ENCODE measurements around the gene DPYD.
"Not testable (repeated sequence)": the region's sequence is repeated elsewhere in the genome, so short reads cannot be mapped to it uniquely, and the experiment has no call there.

DPYD gene

DNA sequence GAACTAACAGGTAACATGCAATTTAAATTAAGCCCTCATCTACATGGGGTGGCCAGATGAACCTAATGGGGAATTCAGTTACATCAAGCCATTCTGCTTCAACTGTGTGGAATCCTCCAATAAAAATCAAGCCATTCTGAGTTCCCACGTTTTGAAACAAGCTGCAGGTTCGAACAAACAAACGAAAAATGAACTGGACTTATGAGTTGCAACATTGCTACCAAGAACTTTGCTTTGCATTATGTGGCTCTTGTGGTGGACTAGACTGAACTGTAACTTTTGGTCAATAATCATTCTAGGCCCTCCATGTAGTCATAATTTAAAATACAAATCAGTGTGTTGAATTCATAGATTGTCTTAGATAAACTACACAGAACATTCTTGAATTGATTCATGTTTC is 682.0 kb downstream of the DPYD start:
- no peak for DNase-seq (ENCODE audit: low read depth in 2 of 2, low spot score in 1 of 2)

DNA sequence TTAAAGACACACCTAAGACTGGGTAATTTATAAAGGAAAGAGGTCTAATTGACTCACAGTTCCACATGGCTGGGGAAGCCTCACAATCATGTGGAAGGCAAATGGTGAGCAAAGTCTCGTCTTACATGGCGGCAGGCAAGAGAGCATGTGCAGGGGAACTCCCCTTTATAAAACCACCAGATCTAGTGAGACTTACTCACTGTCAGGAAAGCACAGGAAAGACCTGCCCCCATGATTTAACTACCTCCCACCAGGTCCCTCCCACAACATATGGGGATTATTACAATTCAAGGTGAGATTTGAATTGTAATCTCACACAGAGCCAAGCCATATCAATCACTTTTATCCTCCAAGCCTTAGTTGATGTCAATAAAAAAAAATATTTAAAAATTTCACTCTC is 689.5 kb downstream of the DPYD start:
- not testable (repeated sequence) for DNase-seq (ENCODE audit: low read depth in 2 of 2, low spot score in 1 of 2)

- DNase-seq (ENCODE audit: low read depth in 2 of 2, low spot score in 1 of 2): no peak
These were observed 708.2 kb downstream of the DPYD start for GRCh38 chr1:97212671-97213070.

DNA sequence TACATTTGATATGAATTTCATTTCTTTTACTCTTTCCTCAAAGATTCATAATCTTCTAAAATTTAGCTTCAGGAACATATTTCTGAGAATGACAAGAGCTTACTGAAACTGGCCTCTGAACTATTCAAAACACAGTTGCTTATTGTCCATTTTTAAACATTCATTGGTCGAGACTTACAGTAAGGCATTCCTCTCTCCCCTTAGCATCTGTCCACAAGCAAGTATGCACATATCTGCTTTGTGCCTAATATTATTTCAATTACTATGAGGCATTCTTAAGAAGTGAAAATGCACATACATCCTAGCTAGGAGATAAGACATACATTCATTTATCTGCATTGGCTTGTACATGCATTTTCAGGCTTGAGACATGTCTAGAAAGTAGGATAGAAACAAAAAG is 710.5 kb downstream of the DPYD start:
- no peak for DNase-seq (ENCODE audit: low read depth in 2 of 2, low spot score in 1 of 2)

GRCh38 chr1:97209381-97209957 is 711.4 kb downstream of the DPYD start:
- DNase-seq (ENCODE audit: low read depth in 2 of 2, low spot score in 1 of 2): no peak

GRCh38 chr1:97207868-97208267 is 713.0 kb downstream of the DPYD start:
- no peak for DNase-seq (ENCODE audit: low read depth in 2 of 2, low spot score in 1 of 2)

GRCh38 chr1:97204468-97204867 is 716.4 kb downstream of the DPYD start:
- no peak for DNase-seq (ENCODE audit: low read depth in 2 of 2, low spot score in 1 of 2)

DNA sequence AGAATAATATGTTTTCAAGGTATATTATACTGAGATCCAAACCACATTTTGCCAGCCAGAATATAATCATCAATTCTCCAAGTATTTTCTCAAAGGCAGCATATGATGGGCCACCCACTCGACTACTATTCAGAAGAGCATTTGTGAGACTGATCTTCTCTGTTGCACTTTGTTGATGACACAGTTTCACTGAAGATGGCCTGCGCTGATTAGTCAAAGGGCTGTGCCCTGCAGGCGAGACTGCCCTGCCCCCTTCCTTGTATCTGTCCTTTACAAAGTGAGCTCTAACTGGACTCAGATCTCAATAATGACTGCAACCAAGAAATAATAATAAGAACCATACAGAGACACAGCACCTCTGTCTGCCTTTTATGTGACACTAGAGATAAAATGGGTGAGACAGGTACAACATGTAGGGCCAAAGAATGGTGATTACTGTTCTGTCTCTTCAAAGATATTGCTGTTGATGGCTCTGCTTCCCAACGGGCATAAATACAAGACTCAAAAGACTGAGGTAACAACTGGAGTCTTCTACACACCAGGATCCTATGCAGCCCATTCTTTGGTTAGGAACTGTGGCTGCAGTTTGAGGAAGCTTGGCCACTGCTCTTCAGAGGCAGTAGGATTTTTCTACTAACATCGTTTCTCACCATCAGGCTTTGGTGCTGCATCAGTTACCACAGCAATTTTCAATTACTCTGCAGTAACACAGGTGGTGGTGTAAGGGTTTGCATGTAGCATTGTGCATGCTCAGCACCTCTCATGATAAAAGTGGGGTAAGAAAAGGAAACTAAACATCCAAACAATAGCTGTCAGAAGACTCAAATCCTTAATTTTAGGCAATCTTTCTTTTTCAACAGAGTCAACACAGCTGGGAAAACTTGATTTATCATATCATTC is 718.1 kb downstream of the DPYD start:
- no peak for DNase-seq (ENCODE audit: low read depth in 2 of 2, low spot score in 1 of 2)

- no peak for DNase-seq (ENCODE audit: low read depth in 2 of 2, low spot score in 1 of 2)
These were observed 719.2 kb downstream of the DPYD start for GRCh38 chr1:97201641-97202040.

- no peak for DNase-seq (ENCODE audit: low read depth in 2 of 2, low spot score in 1 of 2)
These were observed 720.2 kb downstream of the DPYD start for GRCh38 chr1:97200595-97200994.

DNA sequence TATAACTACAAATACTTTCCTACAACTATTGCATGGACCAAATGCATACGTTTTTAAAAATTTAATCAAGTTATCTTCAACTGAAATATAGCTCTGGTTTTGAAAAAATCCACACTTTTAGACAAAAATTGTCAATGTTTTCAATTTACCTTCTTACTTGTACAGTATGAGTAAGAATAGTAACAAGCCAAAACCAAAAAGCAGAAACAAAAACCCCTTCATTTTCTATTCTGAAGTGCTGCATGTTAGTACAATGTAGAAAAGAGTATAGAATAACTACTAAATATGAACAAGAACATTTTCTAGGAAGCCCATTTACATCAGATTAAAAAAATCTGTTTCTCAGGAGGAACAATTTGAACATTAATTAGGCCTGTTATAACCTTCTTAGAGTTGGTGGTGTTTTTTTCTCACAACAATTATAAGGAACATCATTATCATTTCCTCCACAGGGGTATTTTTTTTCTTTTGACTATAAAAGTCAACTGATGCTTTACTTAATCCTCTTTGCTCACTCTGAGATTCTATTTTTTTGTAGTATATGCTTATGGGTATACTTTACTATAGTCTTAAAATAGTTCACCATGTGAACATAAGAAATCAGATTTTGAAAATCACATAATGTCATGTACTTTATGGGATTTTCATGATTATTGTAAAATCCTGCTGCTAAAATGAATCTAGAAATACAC is 723.9 kb downstream of the DPYD start:
- DNase-seq (ENCODE audit: low read depth in 2 of 2, low spot score in 1 of 2): no peak

GRCh38 chr1:97192872-97193572 is 727.8 kb downstream of the DPYD start:
- DNase-seq (ENCODE audit: low read depth in 2 of 2, low spot score in 1 of 2): no peak

DNA sequence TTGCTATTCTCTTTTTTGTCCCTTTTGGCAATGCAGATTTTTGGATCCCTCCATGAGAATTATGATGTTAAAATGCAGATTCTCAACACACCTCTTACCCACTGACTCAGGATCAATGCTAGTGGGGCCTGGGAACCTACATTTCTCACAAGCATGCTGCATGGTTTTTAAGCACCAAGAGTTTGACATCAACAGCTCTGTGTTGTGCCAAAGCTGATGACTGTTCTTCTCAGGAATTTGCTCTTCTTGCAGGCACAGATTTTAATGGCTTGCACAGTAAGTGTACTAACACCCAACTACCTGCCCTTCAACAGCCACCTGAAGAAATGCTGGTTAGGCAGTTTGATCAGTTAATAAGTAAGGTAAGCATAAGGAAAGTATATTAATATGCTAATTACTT is 730.5 kb downstream of the DPYD start:
- DNase-seq (ENCODE audit: low read depth in 2 of 2, low spot score in 1 of 2): no peak

- DNase-seq (ENCODE audit: low read depth in 2 of 2, low spot score in 1 of 2): no peak
These were observed 734.5 kb downstream of the DPYD start for GRCh38 chr1:97186381-97186780.

DNA sequence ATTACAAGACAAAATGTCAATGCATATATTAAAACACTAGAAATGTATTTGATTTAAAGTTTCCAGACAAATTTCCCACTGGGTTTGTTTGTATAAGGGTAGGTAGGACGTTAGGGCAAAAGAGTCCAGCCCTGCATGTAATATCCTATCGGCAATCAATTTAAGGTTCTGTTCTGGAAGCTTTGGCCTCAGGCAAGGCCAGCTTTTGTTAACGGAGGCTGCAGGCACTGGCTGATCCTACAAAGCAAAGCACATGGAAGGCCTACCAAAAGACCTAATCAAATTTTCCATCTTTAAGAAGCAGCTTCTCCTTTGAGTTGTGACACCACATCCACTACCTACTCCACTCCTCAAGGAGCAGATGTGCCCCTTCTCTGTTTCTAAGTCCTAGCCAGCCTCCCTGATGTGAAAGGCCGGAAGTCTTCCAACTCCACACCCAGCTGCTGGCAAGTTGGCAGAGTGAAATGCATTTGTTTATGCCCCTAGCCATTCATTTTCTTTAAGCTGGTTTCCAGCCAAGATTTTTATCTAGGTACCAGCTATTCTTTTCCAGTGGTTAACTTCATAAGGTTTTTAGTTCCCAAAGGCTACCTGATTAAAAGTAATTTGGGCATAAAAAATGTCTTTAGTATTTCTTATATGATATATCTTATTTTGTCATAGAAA is 746.7 kb downstream of the DPYD start:
- no peak for DNase-seq (ENCODE audit: low read depth in 2 of 2, low spot score in 1 of 2)

- DNase-seq (ENCODE audit: low read depth in 2 of 2, low spot score in 1 of 2): no peak
These were observed 750.5 kb downstream of the DPYD start for GRCh38 chr1:97170300-97170699.

DNA sequence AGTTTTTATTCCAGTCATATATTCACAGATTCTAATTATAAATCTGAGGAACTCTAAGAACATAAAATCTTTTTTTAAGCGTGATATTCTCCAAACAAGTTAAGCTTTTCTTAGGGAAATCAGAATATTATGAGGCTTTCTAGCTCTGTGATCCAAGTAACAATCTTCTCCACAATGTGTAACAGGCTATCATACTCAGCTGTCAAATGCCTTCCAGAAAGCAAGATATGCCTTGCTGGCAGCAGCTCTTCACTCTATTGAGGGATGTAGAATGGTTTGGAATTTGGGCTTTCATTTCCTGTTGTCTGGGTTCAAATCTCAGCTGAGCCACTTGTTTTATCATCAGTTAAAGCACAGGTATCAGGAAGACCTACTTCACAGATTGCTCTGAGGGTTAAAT is 752.8 kb downstream of the DPYD start:
- DNase-seq (ENCODE audit: low read depth in 2 of 2, low spot score in 1 of 2): no peak

- DNase-seq (ENCODE audit: low read depth in 2 of 2, low spot score in 1 of 2): no peak
These were observed 753.6 kb downstream of the DPYD start for GRCh38 chr1:97167246-97167645.

- DNase-seq (ENCODE audit: low read depth in 2 of 2, low spot score in 1 of 2): no peak
These were observed 754.2 kb downstream of the DPYD start for GRCh38 chr1:97166626-97167025.

DNA sequence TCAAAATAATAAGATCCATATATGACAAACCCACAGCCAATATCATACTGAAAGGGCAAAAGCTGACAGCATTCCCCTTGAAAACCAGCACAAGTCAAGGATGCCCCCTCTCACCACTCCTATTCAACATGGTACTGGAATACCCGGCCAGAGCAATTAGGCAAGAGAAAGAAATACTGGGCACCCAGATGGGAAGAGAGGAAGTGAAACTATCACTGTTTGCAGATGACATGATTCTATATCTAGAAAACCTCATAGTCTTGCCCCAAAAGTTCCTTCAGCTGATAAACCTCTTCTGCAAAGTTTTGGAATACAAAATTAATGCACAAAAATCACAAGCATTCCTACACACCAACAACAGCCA is 756.6 kb downstream of the DPYD start:
- DNase-seq (ENCODE audit: low read depth in 2 of 2, low spot score in 1 of 2): no peak

DNA sequence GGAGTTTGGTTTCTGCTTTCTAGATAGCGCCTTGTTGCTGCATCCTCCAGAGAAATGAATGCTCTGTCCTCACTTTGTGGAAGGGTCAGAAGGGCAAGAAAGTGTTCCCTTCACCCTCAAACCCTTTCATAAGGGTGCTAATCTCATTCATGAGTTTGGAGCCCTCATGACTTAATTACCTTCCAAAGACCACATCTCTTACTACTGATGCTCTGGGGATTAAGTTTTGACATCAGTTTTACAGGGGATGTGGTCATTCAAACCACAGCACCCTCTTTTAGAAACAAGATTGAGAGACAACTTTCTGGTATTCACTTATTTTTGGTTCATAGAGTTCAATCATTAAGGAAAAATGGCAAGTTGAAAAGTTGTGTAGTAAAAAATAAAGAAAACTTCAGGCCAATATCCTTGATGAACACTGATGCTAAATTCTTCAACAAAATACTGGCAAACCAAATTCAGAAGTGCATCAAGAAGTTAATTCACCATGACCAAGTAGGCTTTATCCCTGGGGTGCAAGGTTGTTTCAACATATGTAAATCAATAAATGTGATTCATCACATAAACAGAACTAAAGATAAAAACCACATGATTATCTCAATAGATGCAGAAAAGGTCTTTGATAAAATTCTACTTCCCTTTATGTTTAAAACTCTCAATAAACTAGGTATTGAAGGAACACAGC is 757.1 kb downstream of the DPYD start:
- no peak for DNase-seq (ENCODE audit: low read depth in 2 of 2, low spot score in 1 of 2)

All from stimulated activated CD8-positive, alpha-beta memory T cell treated with anti-CD3 and anti-CD28 coated beads, Interleukin-4, amount 100 ng/mL, for 4 hours (primary cell).